GM19455 (cell line): ENCODE measurements around the gene DYNLRB2.

Source experiments
- ATAC-seq: cut with Tn5 transposase; IDR thresholded peaks from one replicate; pipeline ENCODE4 v1.9.1; 2021; ENCODE audit not compliant: unreplicated experiment

DYNLRB2 gene

DNA sequence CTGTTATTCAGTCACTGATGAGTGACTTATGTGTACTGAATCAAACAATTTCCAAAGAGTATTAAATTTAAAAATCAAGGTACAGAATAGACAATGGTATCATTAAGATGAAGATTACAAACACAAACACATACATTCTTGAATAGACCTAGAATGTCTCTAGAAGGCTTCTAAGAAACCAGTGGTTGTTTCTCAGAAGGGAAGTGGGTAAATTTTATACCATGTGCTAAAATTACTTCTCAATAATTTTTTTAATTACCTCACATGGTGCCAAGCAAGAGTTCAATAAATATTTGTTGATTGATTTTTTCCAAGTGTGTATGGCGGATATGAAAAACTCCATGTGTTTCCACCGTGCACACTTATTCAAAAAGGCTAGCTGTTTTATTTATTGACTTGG lies 6.4 kb downstream of the DYNLRB2 start:
- no peak for ATAC-seq

DNA sequence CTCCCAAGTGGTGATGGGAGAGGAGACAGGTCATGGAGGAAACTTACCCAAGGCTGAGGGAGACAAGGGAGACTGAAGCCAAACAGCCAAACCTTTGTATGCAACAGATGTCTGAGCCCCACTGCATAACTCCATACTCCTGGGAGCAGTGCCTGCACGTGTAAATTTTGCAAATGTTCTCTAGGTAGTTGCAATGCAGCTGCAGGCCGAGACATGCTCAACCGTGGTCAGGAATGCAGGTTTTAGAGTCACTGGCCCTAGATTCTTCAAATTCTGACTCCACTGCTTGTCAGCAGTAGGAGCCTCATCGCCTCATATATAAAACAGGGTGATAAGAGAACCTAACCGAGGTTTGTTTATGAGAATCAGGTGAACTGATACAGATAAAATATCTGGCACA lies 11.5 kb downstream of the DYNLRB2 start:
- no peak for ATAC-seq

- ATAC-seq = no peak
Measured at GRCh38 chr16:80554033-80554432, 13.2 kb downstream of the DYNLRB2 start.

GRCh38 chr16:80556481-80556880 lies 15.7 kb downstream of the DYNLRB2 start:
- no peak for ATAC-seq

DNA sequence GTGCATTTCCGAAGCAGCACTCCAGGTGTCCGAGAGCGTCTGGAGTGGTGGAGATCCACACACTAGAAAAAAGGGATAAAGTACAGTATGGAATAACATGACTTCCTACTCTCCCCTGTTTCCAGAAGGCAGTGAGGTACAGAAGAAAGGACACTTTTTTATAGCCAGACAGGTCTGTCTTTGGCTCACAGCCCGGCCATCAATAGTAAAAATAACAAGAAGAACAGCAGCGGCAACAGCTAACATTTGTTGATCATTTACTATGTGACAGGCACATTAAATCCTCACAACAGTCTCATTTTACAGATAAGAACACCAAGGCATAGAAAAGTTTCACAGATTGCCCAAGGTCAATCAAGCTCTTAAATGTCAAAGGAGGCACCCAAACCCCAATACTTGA lies 16.2 kb downstream of the DYNLRB2 start:
- ATAC-seq = no peak

GRCh38 chr16:80559369-80559768 lies 18.6 kb downstream of the DYNLRB2 start:
- no peak for ATAC-seq

- ATAC-seq = no peak
Measured at GRCh38 chr16:80563066-80563465, 22.3 kb downstream of the DYNLRB2 start.

GRCh38 chr16:80564394-80564793 lies 23.6 kb downstream of the DYNLRB2 start:
- no peak for ATAC-seq

DNA sequence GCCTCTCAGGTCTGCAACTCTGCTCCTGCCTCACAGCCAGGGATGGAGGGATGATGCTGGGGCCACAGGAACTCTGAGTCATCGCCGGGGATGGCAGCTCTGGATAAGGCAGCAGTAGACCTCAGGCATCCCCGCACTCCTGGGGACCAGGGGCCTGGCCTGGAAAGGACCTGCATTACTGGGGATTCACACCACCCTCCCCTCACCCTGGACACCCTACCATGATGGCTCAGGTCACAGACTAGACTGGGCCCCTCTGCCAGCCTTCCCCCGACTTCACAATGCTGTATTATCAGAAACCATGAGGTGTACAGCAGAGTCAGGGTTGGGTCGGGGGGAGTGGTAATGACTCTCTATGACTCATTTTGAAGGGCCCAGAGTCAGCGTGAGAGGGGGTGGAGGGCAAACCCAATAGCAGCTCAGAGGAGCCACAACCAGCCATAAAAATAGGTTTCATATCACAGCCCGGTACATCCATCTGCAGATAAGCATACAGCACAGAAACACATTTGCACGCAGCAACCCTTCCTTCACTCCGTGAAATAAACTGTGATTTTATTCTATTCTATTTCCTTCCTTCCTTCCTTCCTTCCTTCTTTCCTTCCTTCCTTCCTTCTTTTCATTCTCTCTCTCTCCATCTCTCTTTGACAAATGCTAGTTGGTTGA lies 28.8 kb downstream of the DYNLRB2 start:
- ATAC-seq = no peak

DNA sequence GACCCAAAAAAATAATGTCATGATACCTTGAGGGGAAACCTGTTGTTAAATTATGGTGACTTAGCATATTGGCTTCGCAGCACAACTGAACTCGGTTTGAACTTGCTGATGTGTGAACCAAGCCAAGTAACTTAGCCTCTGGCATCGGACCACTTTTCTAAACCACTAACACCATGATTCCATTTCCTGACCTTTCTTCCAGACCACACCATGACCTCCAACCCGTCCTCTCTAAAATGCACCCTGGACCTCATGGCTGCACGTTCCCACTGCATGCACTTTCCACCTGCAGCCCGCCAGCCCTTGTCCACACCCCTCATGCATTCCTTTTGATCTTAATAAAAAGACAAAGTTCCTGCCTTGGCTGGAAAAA lies 29.3 kb downstream of the DYNLRB2 start:
- no peak for ATAC-seq

DNA sequence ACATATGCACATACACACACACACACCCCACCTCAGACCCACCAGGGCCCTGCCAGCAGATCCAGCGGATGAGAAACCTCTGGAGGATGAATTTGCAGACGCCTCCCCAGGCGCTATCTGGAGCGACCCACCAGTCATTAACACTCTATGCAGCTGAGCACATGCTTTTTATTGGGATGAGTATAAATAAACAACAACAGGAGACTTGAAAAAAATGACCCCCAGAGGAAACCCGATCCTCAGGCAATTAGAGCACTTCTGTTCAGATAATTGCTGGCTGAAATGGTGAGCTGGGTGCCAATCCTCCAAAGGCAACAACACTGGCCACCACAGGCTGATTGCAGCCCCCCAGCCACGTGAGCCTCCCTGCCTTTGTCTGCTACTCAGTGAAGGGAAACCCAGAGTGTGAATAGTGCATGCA lies 32.9 kb downstream of the DYNLRB2 start:
- ATAC-seq = no peak

DNA sequence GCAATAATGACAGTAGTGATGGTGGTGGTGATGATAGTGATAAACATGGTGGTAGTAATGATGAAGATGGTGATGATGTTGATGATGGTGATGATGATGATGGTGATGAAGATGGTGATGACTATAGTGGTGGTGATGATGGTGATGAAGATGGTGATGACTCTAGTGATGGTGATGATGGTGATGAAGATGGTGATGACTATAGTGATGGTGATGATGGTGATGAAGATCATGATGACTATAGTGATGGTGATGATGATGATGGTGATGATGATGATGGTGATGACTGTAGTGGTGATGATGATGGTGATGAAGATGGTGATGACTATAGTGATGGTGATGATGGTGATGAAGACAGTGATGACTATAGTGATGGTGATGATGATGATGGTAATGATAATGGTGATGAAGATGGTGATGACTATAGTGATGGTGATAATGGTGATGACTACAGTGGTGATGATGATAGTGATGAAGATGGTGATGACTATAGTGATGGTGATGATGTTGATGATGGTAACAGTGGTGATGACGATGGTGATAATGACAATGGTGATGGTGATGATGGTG lies 35.6 kb downstream of the DYNLRB2 start:
- no peak for ATAC-seq

- no peak for ATAC-seq
Measured at GRCh38 chr16:80577485-80578280, 36.9 kb downstream of the DYNLRB2 start.

GRCh38 chr16:80580109-80580832 lies 39.5 kb downstream of the DYNLRB2 start:
- ATAC-seq = peak; percentile 88

GRCh38 chr16:80583466-80583865 lies 42.7 kb downstream of the DYNLRB2 start:
- no peak for ATAC-seq

GRCh38 chr16:80585764-80586163 lies 45.0 kb downstream of the DYNLRB2 start:
- no peak for ATAC-seq

- no peak for ATAC-seq
Measured at GRCh38 chr16:80586476-80586875, 45.7 kb downstream of the DYNLRB2 start.

DNA sequence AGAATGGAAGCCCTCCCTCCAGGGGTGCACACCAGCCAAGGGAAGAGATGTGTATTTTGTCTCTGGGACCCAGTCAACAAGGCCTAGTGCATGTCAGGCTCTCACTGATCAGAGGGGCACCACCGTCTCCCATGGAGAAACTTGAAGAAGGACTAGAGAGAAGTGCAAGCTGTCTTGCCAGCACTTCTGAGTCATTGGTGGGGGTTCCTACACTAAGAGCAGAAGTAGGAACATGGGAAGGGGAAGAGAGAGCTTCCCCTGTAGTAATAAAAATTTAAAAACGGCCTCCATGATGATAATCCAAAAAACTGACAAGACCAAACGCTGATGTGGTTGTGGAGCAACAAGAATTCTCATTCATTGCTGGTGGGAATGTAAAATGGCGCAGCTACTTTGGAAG lies 46.3 kb downstream of the DYNLRB2 start:
- ATAC-seq = no peak

DNA sequence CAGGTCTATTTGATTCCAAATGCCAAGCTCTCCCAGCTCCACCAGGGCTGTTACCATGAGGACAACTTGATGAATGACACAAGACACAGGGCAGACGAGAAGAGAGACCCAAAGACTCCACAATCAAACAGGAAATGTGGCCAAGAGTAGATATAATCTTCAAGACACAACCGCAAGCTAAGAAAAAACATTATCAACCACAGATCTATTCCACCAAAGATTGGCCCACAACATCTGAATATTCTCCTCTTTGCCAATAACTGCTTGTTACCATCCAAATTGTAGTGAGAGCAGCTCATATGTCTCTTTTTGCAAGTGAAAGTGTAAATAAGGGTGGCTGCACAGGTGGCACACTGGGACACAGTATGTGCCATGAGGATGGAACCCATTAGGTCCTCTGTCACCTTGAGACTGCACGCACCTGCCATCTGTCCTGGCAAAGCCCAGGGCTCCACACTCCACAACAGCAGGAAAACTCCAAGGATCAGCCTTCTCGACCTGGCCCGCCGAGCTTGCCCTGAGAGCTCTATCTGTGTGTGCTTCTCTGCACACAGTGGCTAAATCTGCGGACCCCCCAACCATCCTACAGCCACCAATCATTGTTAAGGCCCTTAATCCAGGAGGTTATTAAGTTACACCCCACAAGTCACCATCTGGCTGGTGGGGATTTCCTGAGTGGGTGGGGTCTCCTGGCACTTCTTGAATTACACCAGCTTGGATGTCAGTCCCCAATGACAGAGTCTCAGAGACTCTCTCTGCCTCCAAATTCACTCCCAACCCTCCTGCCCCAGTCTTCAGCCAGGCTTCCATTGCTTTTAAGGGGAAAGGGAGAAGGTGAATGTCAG lies 50.5 kb downstream of the DYNLRB2 start:
- ATAC-seq = no peak

GRCh38 chr16:80592273-80592672 lies 51.5 kb downstream of the DYNLRB2 start:
- no peak for ATAC-seq

DNA sequence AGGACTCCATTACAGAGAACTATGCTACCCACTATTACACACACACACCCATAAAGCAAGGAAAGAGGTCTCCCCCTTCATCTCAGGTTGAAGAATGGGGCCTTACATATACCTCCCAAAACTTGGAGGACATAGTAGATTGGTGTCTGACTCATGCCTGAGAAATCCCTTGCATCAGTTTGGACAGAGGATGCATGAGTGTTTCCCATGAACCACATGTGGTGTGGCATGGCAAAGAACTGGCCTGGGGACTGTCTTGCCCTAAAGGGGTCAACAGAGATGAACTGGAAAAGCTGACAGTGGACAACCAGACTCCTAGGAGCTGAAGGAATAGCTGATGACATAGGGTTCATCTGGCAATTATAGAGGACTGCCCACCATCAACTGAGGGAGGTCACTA lies 54.0 kb downstream of the DYNLRB2 start:
- no peak for ATAC-seq
